Limb (tissue), 2 donors: Measurements from ENCODE around the gene STAB1.
A peak's percentile ranks its signal among the peaks of the same experiment; 100 is the strongest.

ENCODE experiments used
- DNase-seq, 2 donors: peaks; one replicate each; pipeline ENCODE4 v3.0.0-alpha.2; 2016; ENCODE audit errors: extremely low spot score in 2 of 2

STAB1 gene

GRCh38 chr3:52503788-52504424 is 8.8 kb downstream of the STAB1 start:
- DNase-seq, result no peak

- no peak for DNase-seq
These were observed 9.8 kb downstream of the STAB1 start for GRCh38 chr3:52504977-52505376.

- no peak for DNase-seq
These were observed 11.3 kb downstream of the STAB1 start for GRCh38 chr3:52506266-52506966.

- no peak for DNase-seq
These were observed 12.2 kb downstream of the STAB1 start for GRCh38 chr3:52507359-52507758.

- DNase-seq, result no peak
These were observed 14.7 kb downstream of the STAB1 start for GRCh38 chr3:52509753-52510328.

GRCh38 chr3:52511509-52511908 is 16.4 kb downstream of the STAB1 start:
- no peak for DNase-seq

GRCh38 chr3:52512105-52512504 is 17.0 kb downstream of the STAB1 start:
- no peak for DNase-seq

- DNase-seq, result no peak
These were observed 17.6 kb downstream of the STAB1 start for GRCh38 chr3:52512727-52513126.

GRCh38 chr3:52513281-52513680 is 18.1 kb downstream of the STAB1 start:
- DNase-seq, result no peak

GRCh38 chr3:52514576-52514975 is 19.4 kb downstream of the STAB1 start:
- DNase-seq, result no peak

GRCh38 chr3:52515192-52515591 is 20.1 kb downstream of the STAB1 start:
- no peak for DNase-seq

GRCh38 chr3:52516509-52517195 is 21.5 kb downstream of the STAB1 start:
- no peak for DNase-seq

GRCh38 chr3:52517796-52518722 is 22.9 kb downstream of the STAB1 start:
- no peak for DNase-seq

- DNase-seq, result peak in 1 of 2 donors; percentile 52
These were observed 23.7 kb downstream of the STAB1 start for GRCh38 chr3:52518723-52519444.

- no peak for DNase-seq
These were observed 24.5 kb downstream of the STAB1 start for GRCh38 chr3:52519445-52520140.

GRCh38 chr3:52520141-52520667 is 25.1 kb downstream of the STAB1 start:
- no peak for DNase-seq

GRCh38 chr3:52520716-52521487 is 25.8 kb downstream of the STAB1 start:
- no peak for DNase-seq

GRCh38 chr3:52521488-52521824 is 26.3 kb downstream of the STAB1 start:
- no peak for DNase-seq
